HG03175 (cell line): Measurements from ENCODE around the gene FLCN.

Experiments
- ATAC-seq: cut with Tn5 transposase; IDR thresholded peaks from one replicate; pipeline ENCODE4 v1.9.1; 2021; ENCODE audit warnings: mild to moderate bottlenecking, moderate library complexity; ENCODE audit not compliant: unreplicated experiment

Gene FLCN

GRCh38 chr17:17236295-17237025, 508 bp downstream of the FLCN start:
- no peak for ATAC-seq

GRCh38 chr17:17235212-17236174, 1.5 kb downstream of the FLCN start:
- ATAC-seq: no peak

GRCh38 chr17:17232303-17232621, 4.7 kb downstream of the FLCN start:
- no peak for ATAC-seq

GRCh38 chr17:17231621-17232302, 5.2 kb downstream of the FLCN start:
- ATAC-seq: no peak

- no peak for ATAC-seq
Observed at GRCh38 chr17:17229416-17230384, 7.3 kb downstream of the FLCN start.

GRCh38 chr17:17228521-17229279, 8.3 kb downstream of the FLCN start:
- no peak for ATAC-seq

- ATAC-seq: no peak
Observed at GRCh38 chr17:17227608-17228520, 9.1 kb downstream of the FLCN start.

GRCh38 chr17:17226451-17227265, 10.3 kb downstream of the FLCN start:
- ATAC-seq: no peak

GRCh38 chr17:17225901-17226300, 11.1 kb downstream of the FLCN start:
- ATAC-seq: no peak

GRCh38 chr17:17224137-17224536, 12.8 kb downstream of the FLCN start:
- no peak for ATAC-seq

GRCh38 chr17:17223736-17224135, 13.2 kb downstream of the FLCN start:
- ATAC-seq: no peak

- no peak for ATAC-seq
Observed at GRCh38 chr17:17221329-17221728, 15.6 kb downstream of the FLCN start.

GRCh38 chr17:17220529-17220928, 16.4 kb downstream of the FLCN start:
- no peak for ATAC-seq

GRCh38 chr17:17217995-17218394, 19.0 kb downstream of the FLCN start:
- no peak for ATAC-seq

GRCh38 chr17:17216776-17217175, 20.2 kb downstream of the FLCN start:
- ATAC-seq: no peak

GRCh38 chr17:17216236-17216635, 20.7 kb downstream of the FLCN start:
- ATAC-seq: no peak

GRCh38 chr17:17215575-17215974, 21.4 kb downstream of the FLCN start:
- no peak for ATAC-seq
